IMR-90 (cell line): ENCODE results near the gene GALNT3. TPM values are rescaled to one million over a fixed set of nuclear protein-coding genes. Genes with fewer than 3 reads are reported as not detected.

ENCODE experiments used
- ATAC-seq: fragments of 200-7000 bp; cut with Tn5 transposase; 2 replicates; pipeline ENCODE4 v1.9.1; 2020; ENCODE audit warnings: low read depth, mild to moderate bottlenecking, moderate library complexity
- BruUV-seq: library from RNA; stranded (reverse); fragments of 400-500 nt; replicated peaks from 2 replicates; lab custom pipeline; 2021; lab: Mats Ljungman, UMichigan
- CTCF ChIA-PET: fragments of 300-600 bp; formaldehyde crosslinking; extraction: SDS; loops from one replicate; lab custom pipeline; 2021; ENCODE audit warnings: antibody characterized with exemption; lab: Yijun Ruan, JAX
- POLR2A ChIA-PET: fragments of 300-600 bp; sonication (Branson Sonifier 250); formaldehyde crosslinking; loops from one replicate; lab custom pipeline; 2022; ENCODE audit warnings: antibody characterized with exemption; ENCODE audit not compliant: unreplicated experiment; lab: Charles Lee
- DNase-seq: peaks from one replicate; pipeline ENCODE4 v3.0.0; 2013
- H2AFZ ChIP-seq: replicated peaks from 2 replicates; pipeline ENCODE3; 2013; ENCODE audit warnings: low read length, mild to moderate bottlenecking; ENCODE audit not compliant: poor library complexity
- H2AK5ac ChIP-seq: 2 replicates; pipeline ENCODE4 v1.6.1; 2013; ENCODE audit warnings: low read depth, low read length, inconsistent platforms
- H2AK9ac ChIP-seq: replicated peaks from 2 replicates; pipeline ENCODE3; 2013; ENCODE audit warnings: mild to moderate bottlenecking, low read depth, low read length, moderate library complexity; ENCODE audit not compliant: poor library complexity
- H2BK120ac ChIP-seq: 2 replicates; pipeline ENCODE4 v1.6.1; 2013; ENCODE audit warnings: low read depth, low read length, inconsistent platforms
- H2BK15ac ChIP-seq: 3 replicates; pipeline ENCODE4 v1.6.1; 2013; ENCODE audit warnings: low read depth, low read length, inconsistent platforms
- H2BK20ac ChIP-seq: 2 replicates; pipeline ENCODE4 v1.6.1; 2013; ENCODE audit warnings: low read depth, mild to moderate bottlenecking, inconsistent platforms, low read length, moderate library complexity
- H2BK5ac ChIP-seq: 2 replicates; pipeline ENCODE4 v1.6.1; 2013; ENCODE audit warnings: mild to moderate bottlenecking, low read depth, low read length, inconsistent platforms; ENCODE audit not compliant: poor library complexity, severe bottlenecking
- H3K14ac ChIP-seq: replicated peaks from 2 replicates; pipeline ENCODE4 v1.6.1; 2013; ENCODE audit warnings: low read depth, low read length, inconsistent platforms
- H3K18ac ChIP-seq: 2 replicates; pipeline ENCODE4 v1.6.1; 2013; ENCODE audit warnings: low read depth, low read length, control low read depth
- H3K23ac ChIP-seq: 2 replicates; pipeline ENCODE4 v1.6.1; 2013; ENCODE audit warnings: low read depth, low read length, inconsistent platforms
- H3K27ac ChIP-seq: 2 replicates; pipeline ENCODE4 v1.5.1; 2013; ENCODE audit warnings: mild to moderate bottlenecking, control low read depth, low read length; ENCODE audit not compliant: insufficient read depth
- H3K27me3 ChIP-seq: 2 replicates; pipeline ENCODE4 v1.6.1; 2013; ENCODE audit warnings: low read length; ENCODE audit not compliant: control insufficient read depth, insufficient read depth
- H3K36me3 ChIP-seq: 2 replicates; pipeline ENCODE4 v1.6.1; 2013; ENCODE audit warnings: low read length, mixed read lengths; ENCODE audit not compliant: control insufficient read depth, insufficient read depth
- H3K4ac ChIP-seq: 2 replicates; pipeline ENCODE4 v1.6.1; 2013; ENCODE audit warnings: low read depth, low read length, inconsistent platforms
- H3K4me1 ChIP-seq: 2 replicates; pipeline ENCODE4 v1.6.1; 2013; ENCODE audit warnings: low read length, mixed read lengths; ENCODE audit not compliant: control insufficient read depth, insufficient read depth
- H3K4me2 ChIP-seq: 2 replicates; pipeline ENCODE4 v1.6.1; 2013; ENCODE audit warnings: low read depth, mild to moderate bottlenecking, control low read depth, low read length, moderate library complexity
- H3K4me3 ChIP-seq: 2 replicates; pipeline ENCODE4 v1.5.1; 2013; ENCODE audit warnings: low read depth, mild to moderate bottlenecking, control low read depth, low read length, moderate library complexity; ENCODE audit not compliant: insufficient read depth
- H3K56ac ChIP-seq: 2 replicates; pipeline ENCODE4 v1.6.1; 2013; ENCODE audit warnings: low read length, inconsistent platforms; ENCODE audit not compliant: insufficient read depth; ENCODE audit errors: extremely low read depth
- H3K79me1 ChIP-seq, 2 experiments: 2 replicates each; pipeline ENCODE4 v1.6.1; 2013; ENCODE audit warnings: low read length in 2 of 2, inconsistent platforms in 1 of 2, low read depth in 1 of 2
- H3K9ac ChIP-seq: 2 replicates; pipeline ENCODE4 v1.6.1; 2013; ENCODE audit warnings: low read depth, low read length, control low read depth
- H3K9me1 ChIP-seq: 2 replicates; pipeline ENCODE4 v1.6.1; 2013; ENCODE audit warnings: low read length, inconsistent platforms; ENCODE audit not compliant: insufficient read depth
- H3K9me3 ChIP-seq: 2 replicates; pipeline ENCODE4 v1.6.1; 2013; ENCODE audit warnings: low read length; ENCODE audit not compliant: control insufficient read depth, insufficient read depth
- H4K20me1 ChIP-seq: 2 replicates; pipeline ENCODE4 v1.6.1; 2013; ENCODE audit warnings: low read length, inconsistent platforms; ENCODE audit not compliant: insufficient read depth
- H4K5ac ChIP-seq: 2 replicates; pipeline ENCODE4 v1.6.1; 2013; ENCODE audit warnings: mild to moderate bottlenecking, low read depth, low read length, control low read depth
- H4K8ac ChIP-seq, 2 experiments: 2 replicates each; pipeline ENCODE4 v1.6.1; 2013; ENCODE audit warnings: low read depth in 2 of 2, low read length in 2 of 2, control low read depth in 1 of 2, inconsistent platforms in 1 of 2
- H4K91ac ChIP-seq: 2 replicates; pipeline ENCODE4 v1.6.1; 2013; ENCODE audit warnings: low read depth, low read length, inconsistent platforms; ENCODE audit not compliant: insufficient read depth
- CHD1 ChIP-seq: IDR thresholded peaks from 2 replicates; pipeline ENCODE4 v1.6.1; 2012; ENCODE audit warnings: low read depth, low read length, improper control_type of control experiment
- NFE2L2 ChIP-seq: fragments of 150-350 bp; IDR thresholded peaks from 2 replicates; pipeline ENCODE4 v1.6.1; 2016; ENCODE audit warnings: low read depth, mild to moderate bottlenecking, low read length
- POLR2A ChIP-seq: IDR thresholded peaks from 2 replicates; pipeline ENCODE4 v1.6.1; 2012; ENCODE audit warnings: mild to moderate bottlenecking, low read depth, low read length
- RFX5 ChIP-seq: IDR thresholded peaks from 2 replicates; pipeline ENCODE4 v1.8.0; 2012; ENCODE audit warnings: low read depth, mild to moderate bottlenecking, low read length, moderate library complexity
- WGBS, 2 experiments: methylation state at CpG; one replicate each; pipeline versions ENCODE4 v1.1.5 to v1.1.7; 2013; ENCODE audit warnings: missing lambda C conversion rate in 2 of 2; ENCODE audit not compliant: insufficient read length in 1 of 2; ENCODE audit errors: extremely low coverage in 2 of 2; 5-methylcytosine and 5-hydroxymethylcytosine counted together
- dilution Hi-C: fragments of 300-500 bp; cut with HindIII; formaldehyde crosslinking; loops from one replicate; pipeline ENCODE4 v1.14.3; 2018; ENCODE audit warnings: low sequenced_read_pairs; ENCODE audit not compliant: unreplicated experiment
- in situ Hi-C: fragments of 300-500 bp; cut with MboI; formaldehyde crosslinking; loops from 3 replicates; pipeline ENCODE4 v1.14.3; 2019; ENCODE audit warnings: low sequenced_read_pairs, inconsistent platforms, mixed read lengths
- intact Hi-C: fragments of 100-400 bp; cut with micrococcal nuclease; formaldehyde crosslinking; loops from 2 replicates; pipeline ENCODE4 v1.10.0; 2022
- polyA plus RNA-seq, 3 experiments: library from polyadenylated mRNA; depleted of rRNA; stranded (reverse); fragments of >200 nt; gene quantifications; 2 replicates each; pipeline ENCODE4 v1.2.3, GENCODE V29; 2012; ENCODE audit warnings: low replicate concordance in 1 of 3
- total RNA-seq: library from RNA; depleted of rRNA; stranded (reverse); fragments of >200 nt; gene quantifications from 2 replicates; pipeline ENCODE4 v1.2.3, GENCODE V29; 2012
- TF ChIP-seq, protein P1 (sequence below): fragments of 150-350 bp; IDR thresholded peaks from 2 replicates; pipeline ENCODE4 v1.6.1; 2016; ENCODE audit warnings: low read depth, mild to moderate bottlenecking, low read length, moderate library complexity, borderline replicate concordance

Gene GALNT3
- total and polyA plus RNA-seq, 2 of the 4 experiments (the other 2 are of a cell fraction) = 1.1 to 2.0 TPM

DNA sequence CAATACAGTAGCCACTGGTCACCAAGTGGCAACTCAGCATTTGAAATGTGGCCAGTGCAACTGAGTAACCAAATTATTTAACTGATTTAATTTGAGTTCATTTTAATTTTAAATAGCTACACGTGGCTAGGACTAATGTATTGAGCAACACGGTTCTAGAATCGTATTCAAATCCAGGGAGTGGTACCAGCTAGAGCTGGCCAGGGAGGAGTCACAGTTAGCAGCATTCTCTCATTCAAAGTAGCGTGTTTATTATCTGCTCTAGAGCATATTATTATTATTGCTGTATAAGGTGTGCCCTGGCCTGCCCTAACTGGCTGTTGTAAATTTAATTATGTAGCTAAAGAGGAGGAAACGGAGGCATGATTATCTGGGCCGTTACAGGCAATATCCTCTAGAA lies 92.9 kb downstream of the GALNT3 start:
- Histone ChIP-seq H3K4ac (no peak overlapping the region), H3K36me3 (no peaks in the 10 kb centered on the region), H2AK5ac (no peak overlapping the region), H2BK120ac (no peak overlapping the region), H4K91ac (no peak overlapping the region), H3K27me3 (no peaks in the 10 kb centered on the region; the same call in 1 of the 2 replicates), H3K56ac (no peak overlapping the region), H3K23ac (no peak overlapping the region), H3K14ac (no peak overlapping the region), H3K4me2 (no peak overlapping the region), H2BK15ac (no peak overlapping the region), H2AFZ (no peak overlapping the region), H2BK20ac (no peak overlapping the region), H3K18ac (no peak overlapping the region), H3K4me3 (no peak overlapping the region), H3K9me3 (no peaks in the 10 kb centered on the region), H3K4me1 (no peaks in the 10 kb centered on the region), H3K9me1 (no peaks in the 10 kb centered on the region), H4K8ac (no peak overlapping the region), H4K20me1 (no peaks in the 10 kb centered on the region), H3K79me1 (no peaks in the 10 kb centered on the region), H2BK5ac (no peak overlapping the region), H3K9ac (no peak overlapping the region), H4K5ac (no peak overlapping the region), H2AK9ac (no peak overlapping the region), H3K27ac (no peak overlapping the region)
- ATAC-seq (no peak), DNase-seq (no peak)
- ChIA-PET CTCF (interaction anchor here (0.6 to 0.9 kb wide), 2 partner anchors 173 to 497 kb away, joined by 3 to 7 read pairs; partner anchors contain the start of gene SCN3A), POLR2A (no interaction called here)
- dilution Hi-C loops = no loop called here
- intact Hi-C loops = loop anchor here (5.0 kb wide), 1 partner anchor 171 kb away; no protein-coding TSS in a partner anchor
- WGBS, 2 experiments = no CpG with 5 or more reads among the region's 6 CpGs
- in situ Hi-C loops = no loop called here
- no TSS peak for BruUV-seq
- no peak for TF ChIP-seq RFX5
- no peak for TF ChIP-seq NFE2L2
- TF ChIP-seq, protein P1, sequence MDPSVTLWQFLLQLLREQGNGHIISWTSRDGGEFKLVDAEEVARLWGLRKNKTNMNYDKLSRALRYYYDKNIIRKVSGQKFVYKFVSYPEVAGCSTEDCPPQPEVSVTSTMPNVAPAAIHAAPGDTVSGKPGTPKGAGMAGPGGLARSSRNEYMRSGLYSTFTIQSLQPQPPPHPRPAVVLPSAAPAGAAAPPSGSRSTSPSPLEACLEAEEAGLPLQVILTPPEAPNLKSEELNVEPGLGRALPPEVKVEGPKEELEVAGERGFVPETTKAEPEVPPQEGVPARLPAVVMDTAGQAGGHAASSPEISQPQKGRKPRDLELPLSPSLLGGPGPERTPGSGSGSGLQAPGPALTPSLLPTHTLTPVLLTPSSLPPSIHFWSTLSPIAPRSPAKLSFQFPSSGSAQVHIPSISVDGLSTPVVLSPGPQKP = no peak
- no peak for TF ChIP-seq CHD1
- no peak for TF ChIP-seq POLR2A
